Neural cell (in vitro differentiated cells): ENCODE measurements around the gene RPL29. TPM values are rescaled to one million over a fixed set of nuclear protein-coding genes. Genes with fewer than 3 reads are reported as not detected.

Source experiments
- H2AFZ ChIP-seq: fragments of 200-600, 300-800 bp; sonication (generic), shearing (Covaris generic); 2 replicates; pipeline ENCODE4 v1.6.0; 2014; ENCODE audit warnings: low read depth, mild to moderate bottlenecking, antibody characterized with exemption, low read length, moderate library complexity
- H3F3A ChIP-seq: fragments of 200-600 bp; shearing (Covaris generic); 2 replicates; pipeline ENCODE4 v1.6.1; 2016; ENCODE audit warnings: mild to moderate bottlenecking, moderate library complexity, mixed read lengths, antibody characterized with exemption, low read length; ENCODE audit not compliant: insufficient read depth, poor library complexity, severe bottlenecking
- H3K27ac ChIP-seq: fragments of 200-600, 300-800 bp; sonication (generic), shearing (Covaris generic); 2 replicates; pipeline ENCODE4 v1.5.1; 2014; ENCODE audit warnings: mild to moderate bottlenecking, low read length, moderate library complexity
- H3K27me3 ChIP-seq: fragments of 300-800, 200-600 bp; sonication (generic), shearing (Covaris generic); 2 replicates; pipeline ENCODE4 v1.6.0; 2014; ENCODE audit warnings: mild to moderate bottlenecking, low read depth, low read length, moderate library complexity; ENCODE audit not compliant: insufficient read depth
- H3K36me3 ChIP-seq: fragments of 300-800, 200-600 bp; sonication (generic), shearing (Covaris generic); 2 replicates; pipeline ENCODE4 v1.5.1; 2014; ENCODE audit warnings: mild to moderate bottlenecking, antibody characterized with exemption, low read length, moderate library complexity; ENCODE audit not compliant: insufficient read depth
- H3K4me2 ChIP-seq: fragments of 300-800, 200-600 bp; sonication (generic), shearing (Covaris generic); 2 replicates; pipeline ENCODE4 v1.6.0; 2014; ENCODE audit warnings: mild to moderate bottlenecking, low read length
- H3K4me3 ChIP-seq: fragments of 300-800, 200-600 bp; sonication (generic), shearing (Covaris generic); 2 replicates; pipeline ENCODE4 v1.5.1; 2014; ENCODE audit warnings: mild to moderate bottlenecking, low read length, moderate library complexity
- H3K79me2 ChIP-seq: fragments of 200-600 bp; shearing (Covaris generic); replicated peaks from 2 replicates; pipeline ENCODE4 v1.6.0; 2014; ENCODE audit warnings: mild to moderate bottlenecking, low read length, moderate library complexity; ENCODE audit not compliant: insufficient read depth
- H3K9ac ChIP-seq: fragments of 300-800, 200-600 bp; sonication (generic), shearing (Covaris generic); 2 replicates; pipeline ENCODE4 v1.6.1; 2016; ENCODE audit warnings: mild to moderate bottlenecking, low read length, mixed read lengths
- H3K9me2 ChIP-seq: fragments of 200-600 bp; shearing (Covaris generic); 2 replicates; pipeline ENCODE4 v1.6.1; 2016; ENCODE audit warnings: mild to moderate bottlenecking, low read length, mixed read lengths; ENCODE audit not compliant: insufficient read depth
- H3K9me3 ChIP-seq: fragments of 200-600, 300-800 bp; sonication (generic), shearing (Covaris generic); 2 replicates; pipeline ENCODE4 v1.6.1; 2016; ENCODE audit warnings: mild to moderate bottlenecking, mixed run types, low read length, moderate library complexity, mixed read lengths
- H4K20me1 ChIP-seq: fragments of 200-600 bp; shearing (Covaris generic); 2 replicates; pipeline ENCODE4 v1.6.1; 2016; ENCODE audit warnings: mild to moderate bottlenecking, mixed run types; ENCODE audit not compliant: insufficient read depth
- CTCF ChIP-seq: fragments of 450-650 bp; IDR thresholded peaks from 2 replicates; pipeline ENCODE4 v1.5.1; 2014; ENCODE audit warnings: antibody characterized with exemption, mild to moderate bottlenecking, moderate library complexity; ENCODE audit not compliant: poor library complexity, severe bottlenecking
- EP300 ChIP-seq: fragments of 450-650 bp; conservative IDR thresholded peaks from 2 replicates; pipeline ENCODE4 v1.6.1; 2014; ENCODE audit warnings: antibody characterized with exemption, mild to moderate bottlenecking, moderate library complexity; ENCODE audit not compliant: poor library complexity, severe bottlenecking
- EZH2 ChIP-seq: fragments of 200-600, 300-800 bp; shearing (Covaris generic), sonication (generic); IDR thresholded peaks from 2 replicates; pipeline ENCODE4 v1.6.1; 2014; ENCODE audit warnings: antibody characterized with exemption, low read length, borderline replicate concordance, mild to moderate bottlenecking; ENCODE audit not compliant: insufficient read depth, poor library complexity, severe bottlenecking
- MXI1 ChIP-seq: fragments of 450-650 bp; conservative IDR thresholded peaks from 2 replicates; pipeline ENCODE4 v1.6.1; 2014; ENCODE audit warnings: antibody characterized with exemption, mild to moderate bottlenecking; ENCODE audit not compliant: poor library complexity, severe bottlenecking
- POLR2AphosphoS5 ChIP-seq: IDR thresholded peaks from 2 replicates; pipeline ENCODE4 v1.6.1; 2012
- RAD21 ChIP-seq: fragments of 450-650 bp; conservative IDR thresholded peaks from 2 replicates; pipeline ENCODE4 v1.6.1; 2014; ENCODE audit warnings: antibody characterized with exemption, mild to moderate bottlenecking, moderate library complexity
- REST ChIP-seq: IDR thresholded peaks from 2 replicates; pipeline ENCODE4 v1.6.1; 2012; ENCODE audit warnings: borderline replicate concordance
- SMC3 ChIP-seq: fragments of 450-650 bp; conservative IDR thresholded peaks from 2 replicates; pipeline ENCODE4 v1.6.1; 2014; ENCODE audit warnings: antibody characterized with exemption, mild to moderate bottlenecking, moderate library complexity; ENCODE audit not compliant: poor library complexity
- TAF1 ChIP-seq: IDR thresholded peaks from 2 replicates; pipeline ENCODE4 v1.6.1; 2012; ENCODE audit warnings: low read depth
- polyA plus RNA-seq: library from polyadenylated mRNA; depleted of rRNA; stranded (reverse); fragments of >200 nt; gene quantifications from 2 replicates; pipeline ENCODE4 v1.2.3, GENCODE V29; 2014

Gene RPL29
- polyA plus RNA-seq, 1 donor from 2014 or later, result 846 TPM

GRCh38 chr3:52015438-52016228, 19.9 kb upstream of the RPL29 start:
- no peak overlapping the region for H2AFZ ChIP-seq
- H3K79me2 ChIP-seq, result no peaks in the 10 kb centered on the region
- no peaks in the 10 kb centered on the region for H3K9me2 ChIP-seq
- H3K4me3 ChIP-seq, result no peak overlapping the region
- no peak overlapping the region for H3K9ac ChIP-seq
- H3K27ac ChIP-seq, result no peak overlapping the region
- H4K20me1 ChIP-seq, result no peaks in the 10 kb centered on the region
- H3K4me2 ChIP-seq, result no peak overlapping the region
- H3K9me3 ChIP-seq, result no peaks in the 10 kb centered on the region
- TF ChIP-seq REST, result no peak
- no peak for TF ChIP-seq EZH2
- TF ChIP-seq RAD21, result no peak
- TF ChIP-seq POLR2AphosphoS5, result no peak
- TF ChIP-seq MXI1, result no peak
- TF ChIP-seq TAF1, result no peak
- no peak for TF ChIP-seq EP300
- TF ChIP-seq SMC3, result no peak
- no peak for TF ChIP-seq CTCF
- no peaks in the 10 kb centered on the region for H3K36me3 ChIP-seq
- no peaks in the 10 kb centered on the region for H3F3A ChIP-seq
- no peaks in the 10 kb centered on the region for H3K27me3 ChIP-seq

- no peak for TF ChIP-seq EP300
- TF ChIP-seq EZH2, result no peak
- no peak for TF ChIP-seq TAF1
- no peak for TF ChIP-seq SMC3
- TF ChIP-seq POLR2AphosphoS5, result no peak
- TF ChIP-seq REST, result no peak
- TF ChIP-seq RAD21, result no peak
- TF ChIP-seq CTCF, result no peak
- no peak for TF ChIP-seq MXI1
- Histone ChIP-seq H3F3A (no peaks in the 10 kb centered on the region), H3K27me3 (no peaks in the 10 kb centered on the region), H3K27ac (no peak overlapping the region), H3K4me3 (no peak overlapping the region), H4K20me1 (no peaks in the 10 kb centered on the region), H3K9me3 (no peaks in the 10 kb centered on the region), H3K4me2 (no peak overlapping the region), H3K36me3 (no peaks in the 10 kb centered on the region), H2AFZ (no peak overlapping the region), H3K79me2 (no peaks in the 10 kb centered on the region), H3K9ac (no peak overlapping the region), H3K9me2 (no peaks in the 10 kb centered on the region)
Observed at GRCh38 chr3:52014613-52015012, 18.9 kb upstream of the RPL29 start.
